Measurements from ENCODE around the gene CPLANE2.

- TF ChIP-seq CTCF (conservative IDR thresholded peaks at IDR 0.05) (no peak), EZH2 (IDR thresholded peaks at IDR 0.05; ENCODE audit: low read depth) (no peak)
These were observed 18.3 kb downstream of the CPLANE2 start for GRCh38 chr1:16218674-16219071.
